Measurements from ENCODE around the gene DMXL2.
"Not testable (repeated sequence)": the region's sequence is repeated elsewhere in the genome, so short reads cannot be mapped to it uniquely, and the experiment has no call there.

The DMXL2 gene

GRCh38 chr15:51425517-51426040 lies 197.0 kb downstream of the DMXL2 start:
- DNase-seq (ENCODE audit: insufficient read length, low spot score) (no peak), FAIRE-seq (no peak)

GRCh38 chr15:51424780-51425179 lies 197.8 kb downstream of the DMXL2 start:
- no peak for FAIRE-seq
- DNase-seq (ENCODE audit: insufficient read length, low spot score) = no peak

- FAIRE-seq; DNase-seq (ENCODE audit: insufficient read length, low spot score): not testable (repeated sequence)
Observed at GRCh38 chr15:51423040-51423439, 199.5 kb downstream of the DMXL2 start.

GRCh38 chr15:51416129-51416528 lies 206.4 kb downstream of the DMXL2 start:
- FAIRE-seq (no peak), DNase-seq (ENCODE audit: insufficient read length, low spot score) (no peak)

GRCh38 chr15:51414256-51414860 lies 208.2 kb downstream of the DMXL2 start:
- DNase-seq (ENCODE audit: insufficient read length, low spot score) (no peak), FAIRE-seq (no peak)

GRCh38 chr15:51405693-51406523 lies 216.7 kb downstream of the DMXL2 start:
- DNase-seq (ENCODE audit: insufficient read length, low spot score) (no peak), FAIRE-seq (no peak)

GRCh38 chr15:51403946-51404695 lies 218.4 kb downstream of the DMXL2 start:
- no peak for DNase-seq (ENCODE audit: insufficient read length, low spot score)
- FAIRE-seq = no peak

GRCh38 chr15:51403072-51403878 lies 219.3 kb downstream of the DMXL2 start:
- peak; percentile 21 for DNase-seq (ENCODE audit: insufficient read length, low spot score)
- FAIRE-seq = no peak

GRCh38 chr15:51401872-51402517 lies 220.6 kb downstream of the DMXL2 start:
- DNase-seq (ENCODE audit: insufficient read length, low spot score) (peak; percentile 30), FAIRE-seq (no peak)

GRCh38 chr15:51401051-51401780 lies 221.4 kb downstream of the DMXL2 start:
- no peak for DNase-seq (ENCODE audit: insufficient read length, low spot score)
- FAIRE-seq = no peak

GRCh38 chr15:51398626-51399025 lies 223.9 kb downstream of the DMXL2 start:
- FAIRE-seq (no peak), DNase-seq (ENCODE audit: insufficient read length, low spot score) (no peak)
